Left lung (tissue), 10 donors: ENCODE data around the gene RHBDL3. TPM values are rescaled to one million over a fixed set of nuclear protein-coding genes. Genes with fewer than 3 reads are reported as not detected.

Experiments
- ATAC-seq: fragments of 200-7000 bp; cut with Tn5 transposase; one replicate; pipeline ENCODE4 v1.9.1; 2020; ENCODE audit warnings: moderate library complexity
- DNase-seq, 4 donors: peaks; one replicate each; pipeline ENCODE4 v3.0.0-alpha.2; 2013 to 2020
- H3K27ac ChIP-seq, 2 donors: fragments of 200-600 bp; sonication (generic) in 1 of 2; one replicate each; pipeline versions ENCODE4 v1.5.0 to v1.8.0; 2020 to 2021
- H3K27me3 ChIP-seq, 2 donors: fragments of 200-600 bp; sonication (generic) in 1 of 2; one replicate each; pipeline versions ENCODE4 v1.5.0 to v1.8.0; 2020 to 2021
- H3K36me3 ChIP-seq, 2 donors: fragments of 200-600 bp; sonication (generic) in 1 of 2; one replicate each; pipeline versions ENCODE4 v1.5.0 to v1.8.0; 2020 to 2021
- H3K4me1 ChIP-seq, 2 donors: fragments of 200-600 bp; one replicate each; pipeline ENCODE4 v1.8.0; 2021
- H3K4me3 ChIP-seq, 2 donors: fragments of 200-600 bp; sonication (generic) in 1 of 2; one replicate each; pipeline versions ENCODE4 v1.5.0 to v1.8.0; 2020 to 2021; ENCODE audit warnings: mild to moderate bottlenecking in 1 of 2
- H3K9me3 ChIP-seq, 2 donors: fragments of 200-600 bp; sonication (generic) in 1 of 2; one replicate each; pipeline versions ENCODE4 v1.5.0 to v1.8.0; 2020 to 2021
- intact Hi-C, 2 donors: fragments of 100-400 bp; cut with DNase I; formaldehyde crosslinking; loops; one replicate each; pipeline versions ENCODE4 v1.11.2 to v1.14.2; 2022
- microRNA-seq, 2 donors: library from miRNA; unstranded; fragments of <30 nt; microRNA quantifications; one replicate each; pipeline ENCODE4, GENCODE V29; 2019
- polyA plus RNA-seq, 6 donors: library from polyadenylated mRNA; unstranded; fragments of 120-200 nt; gene quantifications; one replicate each; pipeline ENCODE4 v1.2.1, GENCODE V29; 2013; ENCODE audit not compliant: insufficient read length in 6 of 6
- total RNA-seq, 2 donors: library from RNA; stranded (reverse); fragmentation: NEBNext Ultra II Directional; extraction: Animal tissue kit (Norgen Biotek cat#: 25700); gene quantifications; one replicate each; pipeline ENCODE4 v1.2.1, GENCODE V29; 2021
- TF ChIP-seq, protein P1 (sequence below), 2 donors: fragments of 200-600 bp; sonication (generic) in 1 of 2; IDR thresholded peaks; one replicate each; pipeline versions ENCODE4 v1.5.0 to v1.8.0; 2021; ENCODE audit warnings: antibody characterized with exemption in 2 of 2
- donor health status: DM: no; HTN: yes; CAD: no.
- donor health status: DM: no; HTN: no; CAD: no.

Gene RHBDL3
- total and polyA plus RNA-seq, 8 donors = 0.26 to 2.2 (median 1.6) TPM

DNA sequence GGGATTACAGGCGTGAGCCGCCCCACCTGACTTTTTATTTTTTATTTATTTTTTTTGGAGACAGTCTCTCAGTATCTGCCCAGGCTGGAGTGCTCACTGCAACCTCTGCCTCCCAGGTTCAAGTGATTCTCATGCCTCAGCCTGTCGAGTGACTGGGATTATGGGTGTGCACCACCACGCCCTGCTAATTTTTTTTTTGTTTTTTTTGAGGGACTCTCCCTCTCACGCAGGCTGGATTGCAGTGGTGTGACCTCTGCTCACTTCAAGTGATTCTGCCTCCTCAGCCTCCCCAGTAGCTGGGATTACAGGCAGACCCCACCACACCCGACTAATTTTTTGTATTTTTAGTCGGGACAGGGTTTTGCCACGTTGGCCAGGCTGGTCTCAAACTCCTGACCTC, 92.0 kb downstream of the RHBDL3 start:
- H3K4me1 ChIP-seq = peaks cover 31 to 61% of the 10 kb centered on the region in 2 donors
- H3K9me3 ChIP-seq = no peaks in the 10 kb centered on the region
- intact Hi-C loops = no loop called here
- H3K4me3 ChIP-seq = no peak overlapping the region
- H3K36me3 ChIP-seq = peaks cover 8 to 93% of the 10 kb centered on the region in 2 donors
- no peak overlapping the region for H3K27ac ChIP-seq
- H3K27me3 ChIP-seq = no peaks in the 10 kb centered on the region
- ATAC-seq = no peak
- no peak for DNase-seq
- TF ChIP-seq, protein P1, sequence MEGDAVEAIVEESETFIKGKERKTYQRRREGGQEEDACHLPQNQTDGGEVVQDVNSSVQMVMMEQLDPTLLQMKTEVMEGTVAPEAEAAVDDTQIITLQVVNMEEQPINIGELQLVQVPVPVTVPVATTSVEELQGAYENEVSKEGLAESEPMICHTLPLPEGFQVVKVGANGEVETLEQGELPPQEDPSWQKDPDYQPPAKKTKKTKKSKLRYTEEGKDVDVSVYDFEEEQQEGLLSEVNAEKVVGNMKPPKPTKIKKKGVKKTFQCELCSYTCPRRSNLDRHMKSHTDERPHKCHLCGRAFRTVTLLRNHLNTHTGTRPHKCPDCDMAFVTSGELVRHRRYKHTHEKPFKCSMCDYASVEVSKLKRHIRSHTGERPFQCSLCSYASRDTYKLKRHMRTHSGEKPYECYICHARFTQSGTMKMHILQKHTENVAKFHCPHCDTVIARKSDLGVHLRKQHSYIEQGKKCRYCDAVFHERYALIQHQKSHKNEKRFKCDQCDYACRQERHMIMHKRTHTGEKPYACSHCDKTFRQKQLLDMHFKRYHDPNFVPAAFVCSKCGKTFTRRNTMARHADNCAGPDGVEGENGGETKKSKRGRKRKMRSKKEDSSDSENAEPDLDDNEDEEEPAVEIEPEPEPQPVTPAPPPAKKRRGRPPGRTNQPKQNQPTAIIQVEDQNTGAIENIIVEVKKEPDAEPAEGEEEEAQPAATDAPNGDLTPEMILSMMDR (IDR thresholded peaks at IDR 0.05) = no peak

DNA sequence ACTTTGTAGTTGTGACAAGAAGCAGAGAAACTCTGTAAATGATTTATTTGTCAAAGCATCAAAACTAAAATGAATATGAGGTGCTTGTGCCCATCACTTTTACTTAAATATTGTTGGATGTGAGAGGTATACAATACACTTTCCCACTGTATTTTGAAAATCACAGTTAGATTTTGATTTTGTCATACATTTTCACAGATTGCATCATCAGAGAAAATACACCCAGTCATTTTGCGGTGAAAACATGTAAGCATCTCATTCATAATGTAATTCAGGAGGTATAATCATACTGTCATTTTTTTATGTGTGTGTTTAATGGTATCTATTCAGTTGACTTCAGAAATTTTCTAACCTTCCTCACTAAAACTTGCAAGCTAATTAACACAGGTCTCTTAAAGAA, 95.6 kb downstream of the RHBDL3 start:
- no peaks in the 10 kb centered on the region for H3K9me3 ChIP-seq
- peaks cover 16 to 98% of the 10 kb centered on the region in 2 donors for H3K36me3 ChIP-seq
- no peak overlapping the region for H3K4me3 ChIP-seq
- ATAC-seq = no peak
- no peak overlapping the region for H3K27ac ChIP-seq
- no peaks in the 10 kb centered on the region for H3K27me3 ChIP-seq
- H3K4me1 ChIP-seq = peaks cover 7 to 25% of the 10 kb centered on the region in 2 donors
- TF ChIP-seq, protein P1 (IDR thresholded peaks at IDR 0.05) = no peak
- DNase-seq = no peak
- intact Hi-C loops = no loop called here

DNA sequence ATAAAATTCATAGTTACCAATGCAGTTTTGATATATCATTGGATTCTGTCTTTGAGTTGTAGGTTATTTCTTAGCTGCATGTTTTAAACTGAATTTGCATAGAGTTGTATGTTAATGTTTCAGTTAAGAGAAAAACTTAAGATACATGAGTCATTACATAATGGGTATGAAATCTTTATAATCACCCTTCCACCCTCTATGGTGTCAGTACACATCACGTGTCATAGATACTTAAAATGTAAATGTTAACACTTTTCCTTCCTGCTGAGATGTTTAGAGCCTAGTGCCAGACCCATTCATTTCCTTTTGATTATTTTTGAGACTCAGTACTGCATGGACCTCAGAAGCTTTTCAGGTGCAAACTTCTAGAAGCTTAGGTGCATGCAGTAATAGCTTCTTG, 104.8 kb downstream of the RHBDL3 start:
- Histone ChIP-seq H3K4me1 (no peaks in the 10 kb centered on the region), H3K27me3 (no peaks in the 10 kb centered on the region), H3K27ac (no peak overlapping the region), H3K9me3 (no peaks in the 10 kb centered on the region), H3K4me3 (no peak overlapping the region), H3K36me3 (peaks cover under 1 to 97% of the 10 kb centered on the region in 2 donors)
- TF ChIP-seq, protein P1 (IDR thresholded peaks at IDR 0.05) = no peak
- intact Hi-C loops = no loop called here
- DNase-seq (no peak), ATAC-seq (no peak)

Small RNA genes within 50 kb of the gene (microRNA-seq; reads per million reads assigned to microRNA genes)
- 0 to 0.41 reads per million in 2 donors for gene MIR632

Other genes with a start within 250 kb of the RHBDL3 start
- 10 to 100 TPM; 37.9 to 40.8 TPM for gene RHOT1, start 123.3 kb upstream of the RHBDL3 start, total RNA-seq
- gene RHOT1, start 123.3 kb upstream of the RHBDL3 start, polyA plus RNA-seq = 10 to 100 TPM; 56.9 to 65.6 (median 61.4) TPM
- 10 to 100 TPM; 14.0 to 14.3 TPM for gene C17orf75, start 76.3 kb downstream of the RHBDL3 start, total RNA-seq
- gene C17orf75, start 76.3 kb downstream of the RHBDL3 start, polyA plus RNA-seq = 10 to 100 TPM; 32.1 to 40.9 (median 35.1) TPM
- gene ZNF207, start 84.3 kb downstream of the RHBDL3 start, total RNA-seq = 100 to 1,000 TPM; 130 to 166 TPM
- gene ZNF207, start 84.3 kb downstream of the RHBDL3 start, polyA plus RNA-seq = 100 to 1,000 TPM; 248 to 319 (median 252) TPM
- 100 to 1,000 TPM in 1 of 2 donors, 10 to 100 TPM in 1; 67.4 to 115 TPM for gene PSMD11, start 178.7 kb downstream of the RHBDL3 start, total RNA-seq
- gene PSMD11, start 178.7 kb downstream of the RHBDL3 start, polyA plus RNA-seq = 10 to 100 TPM; 73.8 to 88.1 (median 82.8) TPM
- 1 to 10 TPM; 1.3 to 1.5 TPM for gene CDK5R1, start 221.2 kb downstream of the RHBDL3 start, total RNA-seq
- 1 to 10 TPM; 3.1 to 5.0 (median 4.2) TPM for gene CDK5R1, start 221.2 kb downstream of the RHBDL3 start, polyA plus RNA-seq